ENCODE results near the gene NCKAP5.
"Not testable (repeated sequence)": the region's sequence is repeated elsewhere in the genome, so short reads cannot be mapped to it uniquely, and the experiment has no call there.

Gene NCKAP5

GRCh38 chr2:133525090-133525489 is 43.2 kb downstream of the NCKAP5 start:
- no peak for DNase-seq (ENCODE audit: low read depth in 2 of 3, low spot score in 1 of 3)

- no peak for DNase-seq (ENCODE audit: low read depth in 2 of 3, low spot score in 1 of 3)
These were observed 44.9 kb downstream of the NCKAP5 start for GRCh38 chr2:133523406-133523805.

- no peak for DNase-seq (ENCODE audit: low read depth in 2 of 3, low spot score in 1 of 3)
These were observed 46.1 kb downstream of the NCKAP5 start for GRCh38 chr2:133522204-133522603.

- DNase-seq (ENCODE audit: low read depth in 2 of 3, low spot score in 1 of 3) = no peak
These were observed 47.0 kb downstream of the NCKAP5 start for GRCh38 chr2:133521146-133521745.

DNA sequence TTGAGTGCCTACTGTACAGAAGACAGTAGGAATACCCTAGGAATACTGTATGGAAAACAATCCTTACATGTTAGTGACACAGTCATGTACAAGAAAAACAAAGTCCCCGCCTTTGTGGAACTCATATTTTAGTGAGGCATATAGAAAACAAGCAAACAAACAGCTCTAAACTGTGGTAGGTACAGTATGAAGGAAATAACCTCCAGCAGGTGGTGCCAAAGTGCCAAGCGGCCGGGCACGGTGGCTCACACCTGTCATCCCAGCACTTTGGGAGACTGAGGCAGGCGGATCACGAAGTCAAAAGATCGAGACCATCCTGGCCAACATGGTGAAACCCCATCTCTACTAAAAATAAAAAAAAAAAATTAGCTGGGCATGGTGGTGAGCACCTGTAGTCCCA is 48.6 kb downstream of the NCKAP5 start:
- DNase-seq (ENCODE audit: low read depth in 2 of 3, low spot score in 1 of 3) = not testable (repeated sequence)

GRCh38 chr2:133518700-133519344 is 49.4 kb downstream of the NCKAP5 start:
- no peak for DNase-seq (ENCODE audit: low read depth in 2 of 3, low spot score in 1 of 3)

DNA sequence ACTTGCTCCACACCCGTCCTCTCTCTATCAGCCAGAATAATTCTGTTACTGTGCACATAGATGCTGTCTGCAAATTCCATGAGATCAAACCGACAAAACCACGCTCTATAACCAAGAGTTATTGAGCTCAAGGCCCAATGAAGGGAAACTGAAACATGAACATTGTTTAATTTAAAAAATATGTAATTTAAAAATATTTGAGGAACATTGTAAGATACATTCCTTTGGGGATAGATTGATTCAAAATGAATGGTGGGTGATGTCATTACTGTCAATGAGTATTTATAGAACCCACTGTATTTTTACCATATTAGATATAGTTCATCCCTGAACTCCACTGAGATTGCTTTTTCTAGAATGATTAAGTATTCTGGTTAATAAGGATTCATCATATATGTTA is 50.4 kb downstream of the NCKAP5 start:
- DNase-seq (ENCODE audit: low read depth in 2 of 3, low spot score in 1 of 3) = no peak

- no peak for DNase-seq (ENCODE audit: low read depth in 2 of 3, low spot score in 1 of 3)
These were observed 51.7 kb downstream of the NCKAP5 start for GRCh38 chr2:133516405-133517026.

DNA sequence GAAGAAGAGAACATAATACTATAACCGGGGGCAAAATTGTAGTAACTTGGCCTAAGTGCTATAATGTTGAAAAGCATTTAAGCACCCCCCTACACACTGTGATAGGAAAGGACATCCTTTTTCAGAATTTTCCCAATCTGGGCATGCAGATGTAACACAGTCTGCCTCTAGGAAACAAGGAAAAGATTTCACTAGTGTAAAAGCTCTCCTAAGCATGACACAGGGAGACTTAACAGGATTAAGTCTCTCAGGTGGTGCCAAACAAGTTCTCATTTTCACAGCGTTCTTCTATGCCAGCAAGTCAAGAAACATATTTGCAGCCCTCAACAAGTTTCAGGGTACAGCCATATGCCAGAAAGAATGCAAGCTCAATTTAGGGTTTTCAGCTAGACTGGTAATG is 53.0 kb downstream of the NCKAP5 start:
- DNase-seq (ENCODE audit: low read depth in 2 of 3, low spot score in 1 of 3) = no peak

GRCh38 chr2:133513893-133514292 is 54.4 kb downstream of the NCKAP5 start:
- no peak for DNase-seq (ENCODE audit: low read depth in 2 of 3, low spot score in 1 of 3)

- no peak for DNase-seq (ENCODE audit: low read depth in 2 of 3, low spot score in 1 of 3)
These were observed 56.1 kb downstream of the NCKAP5 start for GRCh38 chr2:133512121-133512520.

DNA sequence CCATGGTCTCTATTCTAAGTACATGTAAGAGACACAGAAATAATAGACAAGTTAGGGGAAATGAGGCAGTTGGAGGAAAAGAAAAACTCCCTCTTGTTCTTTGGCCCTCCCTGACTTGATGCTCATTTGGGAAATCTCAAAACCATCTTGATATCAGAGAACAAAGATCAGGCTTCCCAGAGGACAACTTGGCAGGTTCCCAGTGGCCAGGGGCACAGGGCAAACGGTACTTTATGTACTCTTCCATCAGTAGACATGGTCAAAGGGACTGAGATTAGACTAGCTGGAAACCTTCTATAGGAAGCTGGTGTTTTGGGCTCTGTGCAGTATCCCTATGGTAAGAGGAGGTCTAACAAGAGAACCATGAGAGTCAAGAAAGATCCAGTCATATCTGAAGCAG is 56.6 kb downstream of the NCKAP5 start:
- DNase-seq (ENCODE audit: low read depth in 2 of 3, low spot score in 1 of 3) = no peak

- no peak for DNase-seq (ENCODE audit: low read depth in 2 of 3, low spot score in 1 of 3)
These were observed 58.5 kb downstream of the NCKAP5 start for GRCh38 chr2:133509777-133510176.

- DNase-seq (ENCODE audit: low read depth in 2 of 3, low spot score in 1 of 3) = no peak
These were observed 59.6 kb downstream of the NCKAP5 start for GRCh38 chr2:133508546-133509165.

- DNase-seq (ENCODE audit: low read depth in 2 of 3, low spot score in 1 of 3) = no peak
These were observed 61.3 kb downstream of the NCKAP5 start for GRCh38 chr2:133506996-133507395.

- no peak for DNase-seq (ENCODE audit: low read depth in 2 of 3, low spot score in 1 of 3)
These were observed 63.4 kb downstream of the NCKAP5 start for GRCh38 chr2:133504566-133505505.

- no peak for DNase-seq (ENCODE audit: low read depth in 2 of 3, low spot score in 1 of 3)
These were observed 64.3 kb downstream of the NCKAP5 start for GRCh38 chr2:133503927-133504326.

DNA sequence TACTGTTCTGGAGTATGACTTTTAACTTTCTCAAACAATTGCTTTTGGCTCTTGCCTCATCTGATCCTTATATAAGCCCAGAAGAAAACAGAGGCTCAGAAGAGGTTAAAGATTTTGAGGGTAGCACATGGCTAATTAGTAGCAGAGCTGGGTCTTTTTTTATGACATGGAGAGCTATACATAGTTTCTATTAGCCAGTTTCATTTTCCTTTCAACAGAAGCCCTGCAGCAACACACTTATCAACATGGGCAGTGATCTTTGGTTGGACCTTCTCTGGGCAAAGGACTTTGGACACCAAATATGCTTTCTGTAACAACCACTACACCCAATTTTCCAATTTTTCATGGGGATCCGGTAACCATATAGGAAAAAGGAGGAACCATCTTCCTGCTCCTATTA is 64.9 kb downstream of the NCKAP5 start:
- no peak for DNase-seq (ENCODE audit: low read depth in 2 of 3, low spot score in 1 of 3)

- DNase-seq (ENCODE audit: low read depth in 2 of 3, low spot score in 1 of 3) = no peak
These were observed 65.6 kb downstream of the NCKAP5 start for GRCh38 chr2:133502678-133503077.

- no peak for DNase-seq (ENCODE audit: low read depth in 2 of 3, low spot score in 1 of 3)
These were observed 67.3 kb downstream of the NCKAP5 start for GRCh38 chr2:133500917-133501316.
